ENCODE results near the gene RASSF1. TPM values are rescaled to one million over a fixed set of nuclear protein-coding genes. Genes with fewer than 3 reads are reported as not detected.

Gene RASSF1
- total RNA-seq, 1 experiment from 2014 or later, result 15.9 TPM

GRCh38 chr3:50298836-50299637 is 41.6 kb downstream of the RASSF1 start, which contains the start of the genes HYAL3 and NAA80:
Gene HYAL3 (minus strand): TSS chr3:50299405. CDS start chr3:50295602, 3,803 bp downstream.
Gene NAA80 (minus strand): TSS chr3:50299405. CDS start chr3:50297463, 1,942 bp downstream.
- ChIA-PET POLR2A (ENCODE audit: unreplicated experiment) (interaction anchor here (0.5 to 1.2 kb wide), 10 partner anchors 18 to 329 kb away, joined by 3 to 36 read pairs (median 6); partner anchors contain the start of genes SEMA3B and TUSC2), CTCF (interaction anchor here (0.5 to 0.9 kb wide), 6 partner anchors 19 to 270 kb away, joined by 3 to 9 read pairs (median 4); partner anchors contain the start of genes HEMK1 and TUSC2)
- DNase-seq, result peak; percentile 94 to 99
- H3K27me3 ChIP-seq (ENCODE audit: insufficient read depth, low read depth), result no peaks in the 10 kb centered on the region
- H3F3A ChIP-seq (ENCODE audit: insufficient read depth, low read depth), result peaks cover 9% of the 10 kb centered on the region; the same call in 1 of the 2 replicates
- intact Hi-C loops (cut with micrococcal nuclease; ENCODE audit: unreplicated experiment), result loop anchor here (1.0 to 2.0 kb wide), 2 partner anchors 18 to 34 kb away; no protein-coding TSS in a partner anchor
- no peaks in the 10 kb centered on the region for H3K9me3 ChIP-seq (ENCODE audit: insufficient read depth, low read depth)
- H3K27ac ChIP-seq, result peak within 1 kb of the TSS; percentile 76
- no peaks in the 10 kb centered on the region for H3K36me3 ChIP-seq (ENCODE audit: low read depth)
- H4K20me1 ChIP-seq (ENCODE audit: insufficient read depth), result no peaks in the 10 kb centered on the region
- peak within 1 kb of the TSS; percentile 94 for H3K4me2 ChIP-seq
- no TSS peak for BruUV-seq (replicated peaks)
- TF ChIP-seq CTCF (conservative IDR thresholded peaks at IDR 0.05), result no peak
- TF ChIP-seq EZH2 (IDR thresholded peaks at IDR 0.05; ENCODE audit: low read depth), result no peak
- H2AFZ ChIP-seq, result peak within 1 kb of the TSS; percentile 94
- peaks cover 20% of the 10 kb centered on the region for H3K4me1 ChIP-seq (replicated peaks; ENCODE audit: insufficient read depth)
- 0 out of 2 replicates have a peak, but pooled peaks cover 10% of the 10 kb centered on the region for H3K79me2 ChIP-seq (ENCODE audit: low read depth)
- peak within 1 kb of the TSS; percentile 95 for H3K4me3 ChIP-seq
- no peaks in the 10 kb centered on the region for H3K9me2 ChIP-seq (ENCODE audit: insufficient read depth)

GRCh38 chr3:50297896-50298725 is 42.5 kb downstream of the RASSF1 start:
- H3K36me3 ChIP-seq (ENCODE audit: low read depth), result no peaks in the 10 kb centered on the region
- TF ChIP-seq CTCF (conservative IDR thresholded peaks at IDR 0.05) (no peak), EZH2 (IDR thresholded peaks at IDR 0.05; ENCODE audit: low read depth) (no peak)
- H3K4me3 ChIP-seq, result peak overlapping the region; percentile 95
- 0 out of 2 replicates have a peak, but pooled peaks cover 10% of the 10 kb centered on the region for H3K79me2 ChIP-seq (ENCODE audit: low read depth)
- CTCF ChIA-PET, result no interaction called here
- DNase-seq, result no peak
- peaks cover 9% of the 10 kb centered on the region; the same call in 1 of the 2 replicates for H3F3A ChIP-seq (ENCODE audit: insufficient read depth, low read depth)
- H3K4me1 ChIP-seq (replicated peaks; ENCODE audit: insufficient read depth), result peaks cover 20% of the 10 kb centered on the region
- TSS peak; percentile 41 for BruUV-seq (replicated peaks)
- POLR2A ChIA-PET (ENCODE audit: unreplicated experiment), result interaction anchor here (0.6 kb wide), 1 partner anchor 271 kb away, joined by 3 read pairs; the partner anchor contains the start of gene HEMK1
- no peak overlapping the region for H3K27ac ChIP-seq
- no peaks in the 10 kb centered on the region for H3K9me3 ChIP-seq (ENCODE audit: insufficient read depth, low read depth)
- H3K27me3 ChIP-seq (ENCODE audit: insufficient read depth, low read depth), result no peaks in the 10 kb centered on the region
- intact Hi-C loops (cut with micrococcal nuclease; ENCODE audit: unreplicated experiment), result loop anchor here (2.0 kb wide), 1 partner anchor 33 kb away; no protein-coding TSS in a partner anchor
- H3K9me2 ChIP-seq (ENCODE audit: insufficient read depth), result no peaks in the 10 kb centered on the region
- no peak overlapping the region for H2AFZ ChIP-seq
- H4K20me1 ChIP-seq (ENCODE audit: insufficient read depth), result no peaks in the 10 kb centered on the region
- H3K4me2 ChIP-seq, result peak overlapping the region; percentile 94

- Histone ChIP-seq H3F3A (ENCODE audit: insufficient read depth, low read depth) (peaks cover 9% of the 10 kb centered on the region; the same call in 1 of the 2 replicates), H3K9me3 (ENCODE audit: insufficient read depth, low read depth) (no peaks in the 10 kb centered on the region), H3K4me1 (replicated peaks; ENCODE audit: insufficient read depth) (peaks cover 26% of the 10 kb centered on the region), H3K27ac (no peak overlapping the region), H3K9me2 (ENCODE audit: insufficient read depth) (no peaks in the 10 kb centered on the region), H3K36me3 (ENCODE audit: low read depth) (no peaks in the 10 kb centered on the region), H4K20me1 (ENCODE audit: insufficient read depth) (no peaks in the 10 kb centered on the region), H2AFZ (no peak overlapping the region), H3K4me3 (no peak overlapping the region), H3K4me2 (no peak overlapping the region), H3K79me2 (ENCODE audit: low read depth) (0 out of 2 replicates have a peak, but pooled peaks cover 10% of the 10 kb centered on the region), H3K27me3 (ENCODE audit: insufficient read depth, low read depth) (no peaks in the 10 kb centered on the region)
- CTCF ChIA-PET, result no interaction called here
- POLR2A ChIA-PET (ENCODE audit: unreplicated experiment), result interaction anchor here (0.6 kb wide), 1 partner anchor 272 kb away, joined by 3 read pairs; the partner anchor contains the start of gene HEMK1
- no TSS peak for BruUV-seq (replicated peaks)
- no peak for DNase-seq
- intact Hi-C loops (cut with micrococcal nuclease; ENCODE audit: unreplicated experiment), result no loop called here
- TF ChIP-seq CTCF (conservative IDR thresholded peaks at IDR 0.05), result no peak
- TF ChIP-seq EZH2 (IDR thresholded peaks at IDR 0.05; ENCODE audit: low read depth), result no peak
These were observed 43.3 kb downstream of the RASSF1 start for GRCh38 chr3:50297384-50297775.

Data from PC-9 (cell line).